CD14-positive monocyte (primary cell): ENCODE measurements around the gene SUSD4. TPM values are rescaled to one million over a fixed set of nuclear protein-coding genes. Genes with fewer than 3 reads are reported as not detected.

ENCODE experiments used
- DNase-seq, 3 donors: peaks; one replicate each; pipeline ENCODE4 v3.0.0-alpha.2; 2011 to 2022
- H2AFZ ChIP-seq: 2 replicates; pipeline ENCODE4 v1.6.0; 2012; ENCODE audit warnings: mild to moderate bottlenecking, low read depth, low read length, inconsistent platforms; ENCODE audit not compliant: insufficient read depth, poor library complexity, severe bottlenecking
- H3K27ac ChIP-seq, 2 donors: 1 replicate in 1 of 2; 2 replicates in 1 of 2; pipeline ENCODE4 v1.5.1; 2012 to 2013; ENCODE audit warnings: low read length in 2 of 2, control low read depth in 1 of 2, inconsistent platforms in 1 of 2, low read depth in 1 of 2, mild to moderate bottlenecking in 1 of 2
- H3K27me3 ChIP-seq, 2 donors: one replicate each; pipeline versions ENCODE4 v1.6.0 to v1.6.1; 2011 to 2013; ENCODE audit warnings: low read length in 2 of 2; ENCODE audit not compliant: control insufficient read depth in 2 of 2, insufficient read depth in 2 of 2
- H3K36me3 ChIP-seq, 2 donors: replicated peaks in 1 of 2; 1 replicate in 1 of 2; 2 replicates in 1 of 2; pipeline versions ENCODE4 v1.5.1 to v1.6.1; 2012 to 2013; ENCODE audit warnings: low read length in 2 of 2, control low read depth in 1 of 2, inconsistent platforms in 1 of 2, mild to moderate bottlenecking in 1 of 2; ENCODE audit not compliant: insufficient read depth in 2 of 2, control insufficient read depth in 1 of 2
- H3K4me1 ChIP-seq, 2 donors: 1 replicate in 1 of 2; 2 replicates in 1 of 2; pipeline versions ENCODE4 v1.5.1 to v1.6.1; 2012 to 2013; ENCODE audit warnings: low read length in 2 of 2, control low read depth in 1 of 2, inconsistent platforms in 1 of 2, mild to moderate bottlenecking in 1 of 2, moderate library complexity in 1 of 2; ENCODE audit not compliant: insufficient read depth in 2 of 2, control insufficient read depth in 1 of 2
- H3K4me2 ChIP-seq: replicated peaks from 2 replicates; pipeline ENCODE3; 2012; ENCODE audit warnings: low read length, moderate library complexity, mild to moderate bottlenecking; ENCODE audit not compliant: poor library complexity, severe bottlenecking; ENCODE audit errors: extremely low read depth
- H3K4me3 ChIP-seq, 3 experiments: fragments of 200-600 bp in 1 of 3; sonication (generic) in 1 of 3; replicated peaks in 1 of 3; 1 replicate in 2 of 3; 2 replicates in 1 of 3; pipeline ENCODE4 v1.5.1; 2011 to 2013; ENCODE audit warnings: low read length in 3 of 3, mild to moderate bottlenecking in 3 of 3, control low read depth in 2 of 3, low read depth in 2 of 3, inconsistent platforms in 1 of 3, moderate library complexity in 1 of 3
- H3K79me2 ChIP-seq: 2 replicates; pipeline ENCODE4 v1.6.0; 2012; ENCODE audit warnings: mild to moderate bottlenecking, control low read depth, inconsistent platforms, low read length, moderate library complexity; ENCODE audit not compliant: insufficient read depth
- H3K9ac ChIP-seq: 2 replicates; pipeline ENCODE4 v1.6.0; 2017; ENCODE audit warnings: low read length, mild to moderate bottlenecking; ENCODE audit not compliant: insufficient read depth, poor library complexity, severe bottlenecking
- H3K9me3 ChIP-seq, 2 donors: replicated peaks in 1 of 2; 1 replicate in 1 of 2; 2 replicates in 1 of 2; pipeline versions ENCODE4 v1.5.1 to v1.6.1; 2012 to 2013; ENCODE audit warnings: low read length in 2 of 2, control low read depth in 1 of 2; ENCODE audit not compliant: control insufficient read depth in 1 of 2, insufficient read depth in 1 of 2
- H4K20me1 ChIP-seq: 2 replicates; pipeline ENCODE4 v1.6.0; 2012; ENCODE audit warnings: mild to moderate bottlenecking, low read length, control low read depth, moderate library complexity; ENCODE audit not compliant: insufficient read depth
- H3K27ac Mint-ChIP-seq, 7 donors: one replicate each; pipeline ENCODE4 v1.8.0; 2020; ENCODE audit warnings: mild to moderate bottlenecking in 7 of 7, mixed read lengths in 7 of 7, moderate library complexity in 6 of 7, inconsistent platforms in 2 of 7
- H3K27me3 Mint-ChIP-seq, 3 donors: one replicate each; pipeline ENCODE4 v1.8.0; 2021 to 2022; ENCODE audit warnings: low read depth in 3 of 3, mild to moderate bottlenecking in 3 of 3, mixed read lengths in 3 of 3, moderate library complexity in 3 of 3, inconsistent platforms in 1 of 3
- H3K36me3 Mint-ChIP-seq, 2 donors: one replicate each; pipeline ENCODE4 v1.8.0; 2020; ENCODE audit warnings: mixed read lengths in 2 of 2, inconsistent platforms in 1 of 2, mild to moderate bottlenecking in 1 of 2
- H3K4me1 Mint-ChIP-seq: one replicate; pipeline ENCODE4 v1.8.0; 2020; ENCODE audit warnings: mild to moderate bottlenecking, mixed read lengths
- H3K4me3 Mint-ChIP-seq, 2 donors: one replicate each; pipeline ENCODE4 v1.8.0; 2020; ENCODE audit warnings: mild to moderate bottlenecking in 2 of 2, mixed read lengths in 2 of 2, moderate library complexity in 1 of 2
- H3K9me3 Mint-ChIP-seq, 7 donors: one replicate each; pipeline ENCODE4 v1.8.0; 2020 to 2022; ENCODE audit warnings: mixed read lengths in 7 of 7, mild to moderate bottlenecking in 6 of 7, moderate library complexity in 6 of 7, inconsistent platforms in 2 of 7
- WGBS: methylation state at CpG from one replicate; pipeline ENCODE4 v1.1.5; 2013; ENCODE audit warnings: missing lambda C conversion rate; ENCODE audit not compliant: insufficient coverage; 5-methylcytosine and 5-hydroxymethylcytosine counted together
- intact Hi-C, 2 donors: fragments of 100-400 bp; cut with micrococcal nuclease; formaldehyde crosslinking; loops; one replicate each; pipeline versions ENCODE4 v1.15.0 to v1.15.1; 2023
- polyA plus RNA-seq, 3 donors: library from polyadenylated mRNA; depleted of rRNA in 1 of 3; unstranded in 2 of 3; stranded (reverse) in 1 of 3; fragments of 300-500 nt in 2 of 3; fragments of >200 nt in 1 of 3; fragmentation: Illumina TruSeq in 2 of 3; gene quantifications; 1 replicate in 2 of 3; 2 replicates in 1 of 3; pipeline ENCODE4 v1.2.3, GENCODE V29; 2012 to 2021
- TF ChIP-seq, protein P1 (sequence below): fragments of 200-600 bp; IDR thresholded peaks from one replicate; pipeline ENCODE4 v1.8.0; 2022; ENCODE audit warnings: antibody characterized with exemption, mild to moderate bottlenecking

Gene SUSD4
- polyA plus RNA-seq, 3 donors: 0.34 to 0.92 (median 0.50) TPM

DNA sequence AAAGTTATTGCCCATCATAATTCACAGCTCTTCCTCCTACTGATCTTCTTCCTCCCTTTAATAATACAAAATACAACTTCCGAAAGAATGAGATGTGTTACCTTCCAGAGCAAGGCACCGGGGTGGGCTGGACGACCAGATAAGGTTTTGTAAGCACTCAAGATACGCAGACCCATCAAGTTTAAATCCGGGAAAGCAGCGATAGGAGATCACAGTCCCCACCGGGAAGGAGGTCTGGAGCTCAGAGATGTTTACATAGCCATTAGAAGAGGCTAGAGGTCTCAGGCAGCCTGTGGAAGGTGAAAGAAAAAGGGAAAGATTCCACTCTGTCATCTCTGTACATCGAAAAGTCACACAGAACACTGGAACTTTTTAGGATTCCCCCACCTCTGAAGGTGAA, 99.4 kb downstream of the SUSD4 start:
- TF ChIP-seq, protein P1, sequence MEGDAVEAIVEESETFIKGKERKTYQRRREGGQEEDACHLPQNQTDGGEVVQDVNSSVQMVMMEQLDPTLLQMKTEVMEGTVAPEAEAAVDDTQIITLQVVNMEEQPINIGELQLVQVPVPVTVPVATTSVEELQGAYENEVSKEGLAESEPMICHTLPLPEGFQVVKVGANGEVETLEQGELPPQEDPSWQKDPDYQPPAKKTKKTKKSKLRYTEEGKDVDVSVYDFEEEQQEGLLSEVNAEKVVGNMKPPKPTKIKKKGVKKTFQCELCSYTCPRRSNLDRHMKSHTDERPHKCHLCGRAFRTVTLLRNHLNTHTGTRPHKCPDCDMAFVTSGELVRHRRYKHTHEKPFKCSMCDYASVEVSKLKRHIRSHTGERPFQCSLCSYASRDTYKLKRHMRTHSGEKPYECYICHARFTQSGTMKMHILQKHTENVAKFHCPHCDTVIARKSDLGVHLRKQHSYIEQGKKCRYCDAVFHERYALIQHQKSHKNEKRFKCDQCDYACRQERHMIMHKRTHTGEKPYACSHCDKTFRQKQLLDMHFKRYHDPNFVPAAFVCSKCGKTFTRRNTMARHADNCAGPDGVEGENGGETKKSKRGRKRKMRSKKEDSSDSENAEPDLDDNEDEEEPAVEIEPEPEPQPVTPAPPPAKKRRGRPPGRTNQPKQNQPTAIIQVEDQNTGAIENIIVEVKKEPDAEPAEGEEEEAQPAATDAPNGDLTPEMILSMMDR: no peak
- Mint-ChIP-seq H3K9me3 (no peaks in the 10 kb centered on the region), H3K4me3 (no peak overlapping the region), H3K36me3 (no peaks in the 10 kb centered on the region), H3K4me1 (peaks cover 3% of the 10 kb centered on the region), H3K27ac (no peak overlapping the region), H3K27me3 (peaks cover 9 to 18% (median 11%) of the 10 kb centered on the region in 3 donors)
- H3K4me1 ChIP-seq: no peaks in the 10 kb centered on the region
- H3K4me3 ChIP-seq: no peak overlapping the region
- no peak overlapping the region for H3K9ac ChIP-seq
- H3K27me3 ChIP-seq: peaks cover 0 to 2% of the 10 kb centered on the region in 2 donors
- H2AFZ ChIP-seq: no peak overlapping the region
- no peaks in the 10 kb centered on the region for H3K36me3 ChIP-seq
- H3K79me2 ChIP-seq: no peaks in the 10 kb centered on the region
- H3K4me2 ChIP-seq: no peak overlapping the region
- no peak overlapping the region for H3K27ac ChIP-seq
- no peaks in the 10 kb centered on the region for H3K9me3 ChIP-seq
- DNase-seq: no peak
- 57% methylated on average over 6 of the region's 8 CpGs for WGBS
- intact Hi-C loops: no loop called here
- no peaks in the 10 kb centered on the region for H4K20me1 ChIP-seq

DNA sequence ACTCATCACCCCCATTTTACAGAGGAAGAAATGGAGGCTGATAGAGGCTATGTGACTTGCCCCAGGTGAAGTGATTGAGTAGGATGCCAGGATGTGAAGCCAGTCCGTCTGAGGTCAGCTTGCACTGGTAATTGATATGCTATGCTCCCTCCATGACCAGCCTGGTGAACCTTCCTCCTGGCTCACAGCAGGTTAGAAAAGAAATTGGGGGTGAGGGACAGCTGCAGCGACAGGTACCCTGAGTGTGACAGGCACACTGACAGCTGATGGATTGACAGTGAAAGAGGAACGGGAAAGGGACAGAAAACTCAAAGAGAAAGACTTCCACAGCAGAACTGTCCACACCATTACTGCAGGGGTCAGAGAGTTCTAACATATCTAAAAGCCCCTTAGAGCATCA, 102.1 kb downstream of the SUSD4 start:
- TF ChIP-seq, protein P1: no peak
- Mint-ChIP-seq H3K4me1 (peaks cover 5% of the 10 kb centered on the region), H3K36me3 (no peaks in the 10 kb centered on the region), H3K4me3 (no peak overlapping the region), H3K27ac (no peak overlapping the region), H3K27me3 (peaks cover 7 to 21% (median 9%) of the 10 kb centered on the region in 3 donors), H3K9me3 (peaks cover 0 to 2% (median 0%) of the 10 kb centered on the region in 7 donors)
- Histone ChIP-seq H4K20me1 (no peaks in the 10 kb centered on the region), H3K27ac (no peak overlapping the region), H3K4me2 (no peak overlapping the region), H2AFZ (no peak overlapping the region), H3K9me3 (no peaks in the 10 kb centered on the region), H3K4me1 (no peaks in the 10 kb centered on the region), H3K9ac (no peak overlapping the region), H3K4me3 (no peak overlapping the region), H3K79me2 (no peaks in the 10 kb centered on the region), H3K27me3 (peaks cover 0 to 2% of the 10 kb centered on the region in 2 donors), H3K36me3 (no peaks in the 10 kb centered on the region)
- no peak for DNase-seq
- 100% methylated on average over 1 of the region's 3 CpGs for WGBS
- intact Hi-C loops: no loop called here
